ENCODE measurements around the gene NRG4.
"Not testable (repeated sequence)": the region's sequence is repeated elsewhere in the genome, so short reads cannot be mapped to it uniquely, and the experiment has no call there.

NRG4 gene

GRCh38 chr15:75925440-75925839, 86.8 kb downstream of the NRG4 start:
- DNase-seq, result no peak

DNA sequence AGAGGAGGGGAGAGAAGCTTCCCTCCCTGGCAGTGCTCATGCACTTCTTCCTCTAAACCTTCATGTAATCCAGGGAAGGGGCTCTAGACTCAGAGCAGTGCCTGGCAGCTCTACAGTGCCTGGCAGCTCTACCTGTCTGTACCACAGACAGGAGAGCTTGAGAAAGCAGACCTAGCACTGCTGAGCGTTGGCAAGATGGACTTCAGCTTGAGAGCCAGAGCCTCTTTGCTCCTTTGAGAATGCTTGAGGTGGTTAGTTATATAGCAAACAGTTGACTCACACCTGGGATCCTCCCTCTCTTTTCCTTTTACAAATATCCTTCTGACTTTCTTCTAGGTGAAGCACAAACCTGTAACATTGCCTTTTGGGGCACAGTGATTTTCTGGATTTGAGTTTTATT, 87.6 kb downstream of the NRG4 start:
- DNase-seq, result no peak

DNA sequence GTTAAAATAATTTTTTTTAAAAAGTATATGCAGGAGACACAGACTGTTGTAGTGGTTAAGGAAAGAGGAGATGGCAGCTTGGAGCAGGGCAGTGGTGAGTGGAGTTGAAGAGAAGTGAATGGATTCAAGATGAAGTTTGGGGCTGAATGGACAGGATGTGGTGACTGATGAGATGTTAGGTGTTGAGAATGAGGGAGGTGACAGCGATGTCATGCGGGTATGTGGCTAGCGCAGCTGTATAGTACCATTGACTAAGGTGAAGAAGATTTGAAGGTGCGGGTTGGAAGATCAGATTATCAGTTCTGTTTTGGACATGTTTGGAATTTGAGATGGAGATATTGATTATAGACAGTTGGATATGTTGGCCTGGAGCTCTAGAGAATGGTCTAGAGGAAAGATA, 88.5 kb downstream of the NRG4 start:
- DNase-seq, result no peak

GRCh38 chr15:75921732-75922703, 90.2 kb downstream of the NRG4 start:
- DNase-seq, result no peak

DNA sequence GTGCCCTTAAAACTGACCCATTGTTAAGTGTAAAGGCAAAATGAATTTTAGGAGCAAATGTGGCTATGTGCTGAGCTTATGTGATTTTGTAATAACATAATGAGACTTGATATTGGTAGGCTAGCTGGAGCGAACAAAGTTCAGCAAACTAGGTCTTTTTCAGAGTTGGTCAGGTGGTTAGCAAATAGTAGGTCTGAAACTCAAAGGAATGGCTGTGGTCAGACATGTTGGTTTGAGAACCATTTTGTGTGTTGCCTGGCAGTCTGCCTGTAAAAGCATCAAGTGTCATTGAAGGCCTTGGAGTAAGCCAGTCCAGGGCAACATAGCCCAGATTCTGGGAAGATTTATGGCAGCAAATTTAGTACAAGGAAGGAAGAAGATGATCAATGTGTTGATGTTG, 92.1 kb downstream of the NRG4 start:
- DNase-seq, result no peak

GRCh38 chr15:75918135-75918534, 94.1 kb downstream of the NRG4 start:
- DNase-seq, result no peak

- no peak for DNase-seq
These were observed 95.2 kb downstream of the NRG4 start for GRCh38 chr15:75916978-75917377.

- DNase-seq, result not testable (repeated sequence)
These were observed 101.9 kb downstream of the NRG4 start for GRCh38 chr15:75910355-75910754.

GRCh38 chr15:75905231-75905630, 107.0 kb downstream of the NRG4 start:
- no peak for DNase-seq

GRCh38 chr15:75903331-75904239, 108.6 kb downstream of the NRG4 start, which contains the start of gene FBXO22:
Gene FBXO22, plus strand, starts transcription at chr15:75903878. Its CDS starts 86 bp downstream, at chr15:75903964.
- peak; percentile 87 for DNase-seq

GRCh38 chr15:75902129-75902557, 110.1 kb downstream of the NRG4 start:
- no peak for DNase-seq

DNA sequence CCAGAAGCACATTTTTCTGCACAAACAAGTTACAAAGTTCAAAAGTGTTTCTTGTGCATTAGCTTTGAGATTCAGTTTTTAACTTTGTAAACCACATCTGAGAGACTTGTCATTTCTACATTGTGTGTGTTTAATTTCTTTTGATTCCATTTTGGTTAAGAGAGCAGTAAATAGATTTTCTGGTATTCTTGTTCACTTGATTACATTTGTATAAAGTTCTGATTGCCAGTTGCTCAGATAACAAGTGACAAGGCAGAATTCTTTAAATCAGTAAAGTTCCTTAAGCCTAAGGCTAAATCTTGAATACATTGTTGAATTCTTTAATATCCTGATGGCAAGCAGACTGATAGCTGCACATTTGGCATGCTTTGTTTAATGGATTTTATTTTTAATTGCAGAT, 111.6 kb downstream of the NRG4 start:
- DNase-seq, result no peak

GRCh38 chr15:75895731-75896130, 116.5 kb downstream of the NRG4 start:
- no peak for DNase-seq

- DNase-seq, result no peak
These were observed 120.3 kb downstream of the NRG4 start for GRCh38 chr15:75891895-75892294.
